ENCODE data around the gene CTDP1.

- no peak for TF ChIP-seq CTCF (IDR thresholded peaks at IDR 0.05)
- TF ChIP-seq POLR2A (IDR thresholded peaks at IDR 0.05): no peak
These were observed 39.4 kb upstream of the CTDP1 start for GRCh38 chr18:79640064-79640672.
